T-helper 2 cell treated with Interferon-gamma antibody and Interleukin-4, amounts not matched to agents 5 μg/mL and 100 μg/mL, for 36 hours (primary cell): ENCODE results near the gene SCAF8.
A peak's percentile ranks its signal among the peaks of the same experiment; 100 is the strongest.
"Not testable (repeated sequence)": the region's sequence is repeated elsewhere in the genome, so short reads cannot be mapped to it uniquely, and the experiment has no call there.

Experiments used
- DNase-seq: peaks from one replicate; pipeline ENCODE4 v3.0.0; 2021; ENCODE audit warnings: low spot score
- H3K27ac Mint-ChIP-seq: one replicate; pipeline ENCODE4 v1.8.0; 2021; ENCODE audit warnings: mild to moderate bottlenecking, mixed read lengths
- H3K27me3 Mint-ChIP-seq: one replicate; pipeline ENCODE4 v1.8.0; 2021; ENCODE audit warnings: low read depth, mixed read lengths
- H3K36me3 Mint-ChIP-seq: one replicate; pipeline ENCODE4 v1.8.0; 2021; ENCODE audit warnings: low read depth, mixed read lengths
- H3K4me1 Mint-ChIP-seq: one replicate; pipeline ENCODE4 v1.8.0; 2021; ENCODE audit warnings: low read depth, mixed read lengths
- H3K4me3 Mint-ChIP-seq: one replicate; pipeline ENCODE4 v1.8.0; 2022; ENCODE audit warnings: mild to moderate bottlenecking, moderate library complexity, mixed read lengths
- H3K9me3 Mint-ChIP-seq: one replicate; pipeline ENCODE4 v1.8.0; 2021; ENCODE audit warnings: mixed read lengths

The SCAF8 gene

DNA sequence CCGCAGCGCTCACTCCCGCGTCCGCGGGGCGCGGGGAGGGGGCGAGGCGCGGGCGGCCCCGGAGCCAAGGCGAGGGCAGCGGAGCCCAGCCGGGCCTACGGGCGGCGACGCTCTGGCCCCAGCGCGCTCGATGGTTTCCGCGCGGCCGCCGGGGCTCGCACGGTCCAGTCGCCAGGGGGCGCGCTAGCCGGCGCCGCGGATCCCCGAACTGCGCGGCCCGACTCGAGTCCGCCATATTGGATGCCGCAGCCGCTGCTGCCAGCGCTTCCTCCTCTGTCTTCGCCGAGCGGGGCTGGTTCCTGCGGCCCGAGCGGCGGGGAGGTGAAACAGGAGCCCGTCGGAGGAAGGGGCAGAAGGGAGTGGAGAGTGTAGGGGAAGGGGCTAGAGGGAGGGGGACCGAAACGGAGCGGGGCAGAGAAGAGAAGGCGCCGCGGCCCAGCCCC, at the start of gene SCAF8:
TSS of gene SCAF8 (plus strand) at position 234 of the 443 bp plus-strand sequence. CDS start 485 bp downstream, outside the sequence.
- H3K4me1 Mint-ChIP-seq: peaks cover 24% of the 10 kb centered on the region
- H3K27ac Mint-ChIP-seq: peak within 1 kb of the TSS; percentile 88

GRCh38 chr6:154683756-154684523, 49.3 kb upstream of the SCAF8 start:
- H3K4me1 Mint-ChIP-seq: peaks cover 10% of the 10 kb centered on the region
- H3K36me3 Mint-ChIP-seq: no peaks in the 10 kb centered on the region
- no peaks in the 10 kb centered on the region for H3K9me3 Mint-ChIP-seq
- no peak overlapping the region for H3K4me3 Mint-ChIP-seq
- H3K27ac Mint-ChIP-seq: peak overlapping the region; percentile 17
- peaks cover 7% of the 10 kb centered on the region for H3K27me3 Mint-ChIP-seq
- DNase-seq: no peak

More for the DNA sequence above, at the start of gene SCAF8:
- DNase-seq: peak; percentile 87
- peaks cover 10% of the 10 kb centered on the region for H3K36me3 Mint-ChIP-seq
- no peaks in the 10 kb centered on the region for H3K9me3 Mint-ChIP-seq
- H3K27me3 Mint-ChIP-seq: no peaks in the 10 kb centered on the region
- peak within 1 kb of the TSS; percentile 89 for H3K4me3 Mint-ChIP-seq

- H3K4me1 Mint-ChIP-seq: peaks cover 13% of the 10 kb centered on the region
- H3K36me3 Mint-ChIP-seq: no peaks in the 10 kb centered on the region
- H3K4me3 Mint-ChIP-seq: no peak overlapping the region
- H3K27me3 Mint-ChIP-seq: peaks cover 4% of the 10 kb centered on the region
- H3K9me3 Mint-ChIP-seq: no peaks in the 10 kb centered on the region
- no peak overlapping the region for H3K27ac Mint-ChIP-seq
- no peak for DNase-seq
Observed at GRCh38 chr6:154686162-154686561, 47.1 kb upstream of the SCAF8 start.

DNA sequence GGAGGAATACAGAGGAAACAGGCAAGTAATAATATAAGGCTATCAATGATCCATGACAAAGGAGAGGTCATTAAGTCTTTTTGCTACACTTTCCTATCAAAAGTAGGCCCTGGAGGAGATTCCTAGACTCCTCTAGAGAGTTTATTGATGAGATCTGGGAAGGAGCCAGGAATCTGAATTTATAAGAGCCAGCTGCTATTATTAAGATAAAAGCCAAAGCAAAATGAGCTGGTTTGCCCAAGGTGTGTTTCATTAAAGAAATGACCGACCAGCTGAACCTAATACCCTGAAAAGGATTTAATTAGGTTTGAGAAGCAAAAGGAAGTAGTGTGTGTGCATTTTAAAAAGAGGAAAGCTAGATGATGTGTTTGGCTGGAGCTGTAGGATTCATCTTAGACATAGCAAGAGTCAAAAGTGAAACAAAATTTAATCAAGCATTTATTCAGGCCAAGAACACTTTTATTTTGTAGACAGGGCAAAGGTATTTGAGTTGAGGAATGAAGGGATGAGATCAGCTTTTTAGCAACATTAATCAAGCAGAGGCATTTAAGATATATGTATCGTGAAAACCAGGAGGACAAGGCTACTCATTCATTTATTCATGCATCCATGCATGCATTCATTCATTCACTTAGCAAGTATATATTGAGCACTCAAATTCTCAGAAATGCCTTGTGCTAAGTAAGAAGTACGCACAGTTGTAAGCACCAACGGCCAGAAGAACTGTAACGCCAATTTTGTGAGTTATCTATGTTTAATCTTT, 43.5 kb upstream of the SCAF8 start:
- H3K4me1 Mint-ChIP-seq: peaks cover 3% of the 10 kb centered on the region
- H3K36me3 Mint-ChIP-seq: no peaks in the 10 kb centered on the region
- no peaks in the 10 kb centered on the region for H3K27me3 Mint-ChIP-seq
- DNase-seq: no peak
- H3K27ac Mint-ChIP-seq: no peak overlapping the region
- no peak overlapping the region for H3K4me3 Mint-ChIP-seq
- H3K9me3 Mint-ChIP-seq: no peaks in the 10 kb centered on the region

GRCh38 chr6:154690857-154691256, 42.4 kb upstream of the SCAF8 start:
- Mint-ChIP-seq H3K4me1 (peaks cover 3% of the 10 kb centered on the region), H3K4me3 (no peak overlapping the region), H3K27ac (no peak overlapping the region), H3K9me3 (no peaks in the 10 kb centered on the region), H3K27me3 (no peaks in the 10 kb centered on the region), H3K36me3 (no peaks in the 10 kb centered on the region)
- DNase-seq: no peak

DNA sequence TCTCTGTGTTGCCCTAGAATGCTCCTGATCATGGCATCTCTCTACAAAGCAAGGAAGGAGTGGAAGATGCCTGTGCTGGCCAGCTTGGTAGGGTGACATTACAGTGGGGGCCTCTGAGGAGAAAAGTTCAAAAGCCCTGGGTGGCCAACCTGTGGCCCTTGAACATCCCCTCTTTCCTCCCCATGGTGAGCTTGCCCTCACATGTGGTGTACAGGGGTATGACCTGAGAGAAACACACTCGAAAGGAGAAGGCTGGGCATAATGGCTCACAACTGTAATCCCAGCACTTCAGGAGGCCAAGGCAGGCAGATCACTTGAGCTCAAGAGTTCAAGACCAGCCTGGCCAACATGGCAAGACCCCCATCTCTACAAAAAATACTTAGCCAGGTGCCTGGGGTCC, 36.6 kb upstream of the SCAF8 start:
- Mint-ChIP-seq H3K4me1 (no peaks in the 10 kb centered on the region), H3K9me3 (no peaks in the 10 kb centered on the region), H3K36me3 (no peaks in the 10 kb centered on the region), H3K27me3 (no peaks in the 10 kb centered on the region), H3K27ac (no peak overlapping the region), H3K4me3 (no peak overlapping the region)
- no peak for DNase-seq

DNA sequence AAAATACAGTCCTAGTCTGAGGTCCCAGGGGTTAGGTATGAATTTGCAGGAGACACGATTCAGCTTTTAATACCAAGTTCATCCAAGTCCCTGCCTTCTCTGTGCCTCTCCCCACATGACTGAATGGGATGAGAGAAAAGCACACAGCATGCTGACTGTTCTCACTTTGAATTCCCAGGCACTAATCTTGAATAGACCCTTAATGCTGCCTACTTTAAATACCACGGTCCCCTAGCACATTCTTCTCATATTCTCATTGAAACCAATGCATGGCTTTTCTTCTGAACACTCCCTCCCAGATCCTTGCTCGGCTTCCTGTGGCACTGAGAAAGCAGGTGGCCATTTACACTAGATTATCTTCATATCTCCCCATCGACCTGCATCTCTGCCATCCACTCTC, 30.1 kb upstream of the SCAF8 start:
- Mint-ChIP-seq H3K4me1 (no peaks in the 10 kb centered on the region), H3K4me3 (no peak overlapping the region), H3K9me3 (no peaks in the 10 kb centered on the region), H3K27me3 (peaks cover 9% of the 10 kb centered on the region), H3K27ac (no peak overlapping the region), H3K36me3 (no peaks in the 10 kb centered on the region)
- DNase-seq: no peak

DNA sequence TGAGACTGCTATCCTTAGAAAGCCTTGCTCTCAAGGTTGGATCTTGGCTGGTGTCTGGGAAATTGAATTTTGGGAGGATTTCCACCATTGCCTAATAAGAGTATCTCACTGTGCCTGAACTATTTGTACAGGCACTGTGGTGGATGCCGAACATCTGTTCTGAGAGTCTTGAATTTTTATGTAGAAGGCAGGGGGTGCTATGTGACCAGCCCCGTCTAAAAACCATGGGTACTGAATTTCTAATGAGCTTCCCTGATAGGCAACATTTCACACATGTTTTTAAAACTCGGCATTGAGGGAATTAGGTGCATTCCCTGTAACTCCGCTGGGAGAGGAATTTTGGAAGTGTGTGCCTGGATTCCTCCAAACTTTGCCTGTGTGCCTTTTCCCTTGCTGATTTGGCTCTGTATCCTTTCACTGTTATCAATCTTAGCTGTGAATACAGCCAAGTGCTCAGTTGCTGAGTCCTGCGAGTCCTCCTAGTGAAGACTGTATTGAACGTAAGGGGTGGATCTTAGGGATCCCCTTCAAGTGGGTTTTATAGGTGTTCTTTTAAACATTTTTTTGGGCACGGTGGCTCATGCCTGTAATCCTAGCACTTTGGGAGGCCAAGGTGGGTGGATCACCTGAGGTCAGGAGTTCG, 27.6 kb upstream of the SCAF8 start:
- DNase-seq: no peak
- H3K36me3 Mint-ChIP-seq: no peaks in the 10 kb centered on the region
- no peaks in the 10 kb centered on the region for H3K9me3 Mint-ChIP-seq
- no peak overlapping the region for H3K4me3 Mint-ChIP-seq
- H3K4me1 Mint-ChIP-seq: no peaks in the 10 kb centered on the region
- peaks cover 15% of the 10 kb centered on the region for H3K27me3 Mint-ChIP-seq
- no peak overlapping the region for H3K27ac Mint-ChIP-seq

DNA sequence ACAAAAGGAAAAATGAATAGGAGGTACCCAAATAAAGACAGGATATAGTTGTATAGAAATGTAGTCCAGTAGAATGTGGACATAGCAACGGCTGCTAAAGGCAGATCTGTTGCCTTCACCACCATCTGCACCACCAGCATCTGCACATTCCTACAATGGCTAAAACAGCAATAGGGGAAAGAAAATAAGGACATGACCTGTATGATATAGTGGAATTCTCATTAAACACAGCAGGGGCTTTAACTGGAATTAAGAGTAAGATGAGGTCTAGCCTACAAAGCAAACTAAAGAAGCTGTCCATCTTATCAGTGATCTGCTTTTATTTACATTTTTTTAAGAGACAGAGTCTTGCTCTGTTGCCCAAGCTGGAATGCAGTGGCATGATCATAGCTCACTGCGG, 26.8 kb upstream of the SCAF8 start:
- H3K27me3 Mint-ChIP-seq: peaks cover 15% of the 10 kb centered on the region
- H3K9me3 Mint-ChIP-seq: no peaks in the 10 kb centered on the region
- H3K36me3 Mint-ChIP-seq: no peaks in the 10 kb centered on the region
- H3K4me3 Mint-ChIP-seq: no peak overlapping the region
- DNase-seq: no peak
- no peak overlapping the region for H3K27ac Mint-ChIP-seq
- no peaks in the 10 kb centered on the region for H3K4me1 Mint-ChIP-seq

DNA sequence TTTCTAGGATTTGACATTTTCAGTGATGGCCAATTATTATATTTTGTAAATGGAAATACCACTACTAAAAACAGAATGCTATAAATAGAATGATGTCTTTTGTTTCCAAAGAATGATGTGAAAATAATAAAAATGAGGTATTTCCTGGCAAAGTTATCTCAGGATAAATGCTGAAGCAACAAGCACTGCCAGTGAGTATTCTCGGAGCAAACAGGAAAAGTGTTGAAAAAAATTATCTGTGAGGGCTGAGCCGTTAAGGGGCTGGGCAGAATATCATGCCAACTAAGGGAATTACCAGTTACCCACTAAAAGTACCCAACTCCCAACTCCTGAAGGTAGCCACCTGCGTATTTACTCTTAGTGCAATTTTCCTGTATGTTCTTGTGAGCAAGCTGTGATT, 23.6 kb upstream of the SCAF8 start:
- no peak for DNase-seq
- H3K27me3 Mint-ChIP-seq: peaks cover 14% of the 10 kb centered on the region
- H3K9me3 Mint-ChIP-seq: no peaks in the 10 kb centered on the region
- no peaks in the 10 kb centered on the region for H3K36me3 Mint-ChIP-seq
- H3K4me1 Mint-ChIP-seq: no peaks in the 10 kb centered on the region
- H3K4me3 Mint-ChIP-seq: no peak overlapping the region
- no peak overlapping the region for H3K27ac Mint-ChIP-seq

DNA sequence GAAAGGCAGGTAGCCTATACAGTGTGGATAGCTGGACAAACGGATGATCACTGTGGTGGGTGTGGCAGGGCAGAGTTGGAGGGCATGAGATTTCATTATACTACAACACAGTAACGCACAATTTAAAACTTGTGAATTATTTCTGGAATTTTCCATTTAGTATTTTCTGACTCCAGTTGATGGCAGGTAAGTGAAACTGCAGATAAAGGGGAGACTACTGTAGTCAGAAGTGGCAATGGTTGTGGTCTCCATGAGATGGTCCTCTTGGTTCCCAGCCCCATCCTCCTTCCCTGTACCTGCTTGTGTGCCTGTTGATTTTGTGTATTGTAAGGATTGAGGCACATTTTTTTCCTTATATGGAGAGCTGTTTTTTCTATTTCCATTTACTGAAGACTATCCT, 22.5 kb upstream of the SCAF8 start:
- no peak for DNase-seq
- peaks cover 14% of the 10 kb centered on the region for H3K27me3 Mint-ChIP-seq
- H3K4me3 Mint-ChIP-seq: no peak overlapping the region
- no peak overlapping the region for H3K27ac Mint-ChIP-seq
- H3K4me1 Mint-ChIP-seq: no peaks in the 10 kb centered on the region
- H3K36me3 Mint-ChIP-seq: no peaks in the 10 kb centered on the region
- H3K9me3 Mint-ChIP-seq: no peaks in the 10 kb centered on the region

GRCh38 chr6:154715446-154715845, 17.8 kb upstream of the SCAF8 start:
- no peak overlapping the region for H3K27ac Mint-ChIP-seq
- H3K4me1 Mint-ChIP-seq: no peaks in the 10 kb centered on the region
- H3K9me3 Mint-ChIP-seq: peaks cover 14% of the 10 kb centered on the region
- peaks cover 3% of the 10 kb centered on the region for H3K36me3 Mint-ChIP-seq
- H3K27me3 Mint-ChIP-seq: peaks cover 8% of the 10 kb centered on the region
- no peak for DNase-seq
- H3K4me3 Mint-ChIP-seq: no peak overlapping the region

- H3K27me3 Mint-ChIP-seq, H3K4me3 Mint-ChIP-seq, H3K27ac Mint-ChIP-seq, H3K4me1 Mint-ChIP-seq, H3K36me3 Mint-ChIP-seq, DNase-seq: not testable (repeated sequence)
- peaks cover 14% of the 10 kb centered on the region for H3K9me3 Mint-ChIP-seq
Observed at GRCh38 chr6:154716350-154716749, 16.9 kb upstream of the SCAF8 start.

DNA sequence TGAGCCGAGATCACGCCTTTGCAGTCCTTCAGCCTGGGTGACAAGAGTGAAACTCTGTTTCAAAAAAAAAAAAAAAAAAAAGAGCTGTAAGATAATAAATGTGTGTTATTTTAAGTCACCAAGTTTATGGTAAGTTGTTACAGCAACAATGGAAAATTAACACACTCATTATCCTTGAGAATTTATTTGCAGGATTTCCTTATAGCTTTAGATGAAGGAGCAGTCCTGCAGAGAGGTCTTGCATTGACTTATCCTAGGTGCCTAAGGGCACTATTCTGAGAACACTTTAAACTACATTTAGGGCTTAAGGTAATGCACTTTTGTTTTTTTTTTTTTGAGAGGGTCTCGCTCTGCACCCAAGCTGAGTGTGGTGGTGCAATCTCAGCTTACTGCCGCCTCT, 13.8 kb upstream of the SCAF8 start:
- no peaks in the 10 kb centered on the region for H3K4me1 Mint-ChIP-seq
- no peak for DNase-seq
- no peak overlapping the region for H3K27ac Mint-ChIP-seq
- no peaks in the 10 kb centered on the region for H3K27me3 Mint-ChIP-seq
- H3K36me3 Mint-ChIP-seq: peaks cover 3% of the 10 kb centered on the region
- peaks cover 14% of the 10 kb centered on the region for H3K9me3 Mint-ChIP-seq
- H3K4me3 Mint-ChIP-seq: no peak overlapping the region
